Spleen (tissue), 11 donors: ENCODE results near the gene FBXW7. TPM values are rescaled to one million over a fixed set of nuclear protein-coding genes. Genes with fewer than 3 reads are reported as not detected.

Experiments used
- DNase-seq: peaks from one replicate; pipeline ENCODE4 v3.0.0-alpha.2; 2020
- H3K27ac ChIP-seq, 8 donors: fragments of 200-600 bp; sonication (generic) in 7 of 8; 1 replicate in 4 of 8; 2 replicates in 4 of 8; pipeline versions ENCODE4 v1.5.0 to v1.8.0; 2016 to 2021; ENCODE audit warnings: inconsistent platforms in 4 of 8, mild to moderate bottlenecking in 4 of 8, moderate library complexity in 1 of 8
- H3K27me3 ChIP-seq, 7 donors: fragments of 200-600 bp; sonication (generic) in 6 of 7; replicated peaks in 1 of 7; 1 replicate in 4 of 7; 2 replicates in 3 of 7; pipeline versions ENCODE4 v1.5.0 to v1.8.0; 2016 to 2021; ENCODE audit warnings: inconsistent platforms in 3 of 7, mild to moderate bottlenecking in 1 of 7
- H3K36me3 ChIP-seq, 6 donors: fragments of 200-600 bp; sonication (generic) in 5 of 6; 1 replicate in 4 of 6; 2 replicates in 2 of 6; pipeline versions ENCODE4 v1.5.0 to v1.8.0; 2016 to 2021; ENCODE audit warnings: inconsistent platforms in 2 of 6
- H3K4me1 ChIP-seq, 6 donors: fragments of 200-600 bp; sonication (generic) in 5 of 6; 1 replicate in 3 of 6; 2 replicates in 3 of 6; pipeline versions ENCODE4 v1.5.0 to v1.8.0; 2016 to 2021; ENCODE audit warnings: inconsistent platforms in 3 of 6
- H3K4me3 ChIP-seq, 8 donors: fragments of 200-600 bp; sonication (generic) in 7 of 8; 1 replicate in 4 of 8; 2 replicates in 4 of 8; pipeline versions ENCODE4 v1.5.0 to v1.8.0; 2016 to 2021; ENCODE audit warnings: inconsistent platforms in 4 of 8, mild to moderate bottlenecking in 4 of 8, moderate library complexity in 2 of 8
- H3K9me3 ChIP-seq, 8 donors: fragments of 200-600 bp; sonication (generic) in 7 of 8; 1 replicate in 4 of 8; 2 replicates in 4 of 8; pipeline versions ENCODE4 v1.5.0 to v1.8.0; 2016 to 2021; ENCODE audit warnings: inconsistent platforms in 4 of 8
- POLR2A ChIP-seq, 3 donors: fragments of 450-650 bp; IDR thresholded peaks; one replicate each; pipeline ENCODE4 v1.5.1; 2017; ENCODE audit warnings: antibody characterized with exemption in 3 of 3, mild to moderate bottlenecking in 1 of 3
- POLR2AphosphoS5 ChIP-seq, 3 donors: sonication (generic); formaldehyde crosslinking; IDR thresholded peaks; one replicate each; pipeline ENCODE4 v1.5.1; 2017; ENCODE audit warnings: antibody characterized with exemption in 3 of 3
- WGBS, 5 donors: extraction: QIAGEN DNeasy Blood & Tissue Kit in 3 of 5; methylation state at CpG; one replicate each; pipeline versions ENCODE4 v1.1.5 to v1.1.7; 2013 to 2018; 5-methylcytosine and 5-hydroxymethylcytosine counted together
- intact Hi-C: fragments of 100-400 bp; cut with DNase I; formaldehyde crosslinking; loops from one replicate; pipeline ENCODE4 v1.15.0; 2023; ENCODE audit warnings: low total_unique reads
- polyA plus RNA-seq, 3 donors: library from polyadenylated mRNA; stranded (reverse); fragments of 200-250 nt; gene quantifications; one replicate each; pipeline ENCODE4 v1.2.1, GENCODE V29; 2013
- total RNA-seq, 7 donors: library from RNA; depleted of rRNA in 3 of 7; stranded (reverse); fragments of >200 nt in 3 of 7; fragmentation: NEBNext Ultra II Directional in 4 of 7; extraction: Animal tissue kit (Norgen Biotek cat#: 25700) in 4 of 7; gene quantifications; one replicate each; pipeline versions ENCODE4 v1.1.0 to v1.2.1, GENCODE V29; 2016 to 2021
- TF ChIP-seq, protein P1 (sequence below), 11 experiments: fragments of 200-600 bp in 7 of 11; fragments of 450-650 bp in 4 of 11; sonication (generic) in 4 of 11; IDR thresholded peaks in 8 of 11; conservative IDR thresholded peaks in 3 of 11; 1 replicate in 7 of 11; 2 replicates in 4 of 11; pipeline versions ENCODE4 v1.4.0 to v1.8.0; 2016 to 2021; ENCODE audit warnings: antibody characterized with exemption in 11 of 11, inconsistent platforms in 4 of 11, mild to moderate bottlenecking in 1 of 11
- donor health status: healthy with polysubstance abuse.
- donor health status: DM: no; HTN: no; CAD: no; lungs with moderate emphysema.
- donor health status: DM: no; HTN: no; CAD: no.
- donor health status: Bipolar disorder and iron deficiency.
- donor health status: healthy.
- donor health status: DM: no; HTN: no; CAD: no.
- donor health status: DM: yes; HTN: yes; CAD: no.

FBXW7 gene
- total and polyA plus RNA-seq, 10 donors: 11.5 to 140 (median 79.9) TPM

DNA sequence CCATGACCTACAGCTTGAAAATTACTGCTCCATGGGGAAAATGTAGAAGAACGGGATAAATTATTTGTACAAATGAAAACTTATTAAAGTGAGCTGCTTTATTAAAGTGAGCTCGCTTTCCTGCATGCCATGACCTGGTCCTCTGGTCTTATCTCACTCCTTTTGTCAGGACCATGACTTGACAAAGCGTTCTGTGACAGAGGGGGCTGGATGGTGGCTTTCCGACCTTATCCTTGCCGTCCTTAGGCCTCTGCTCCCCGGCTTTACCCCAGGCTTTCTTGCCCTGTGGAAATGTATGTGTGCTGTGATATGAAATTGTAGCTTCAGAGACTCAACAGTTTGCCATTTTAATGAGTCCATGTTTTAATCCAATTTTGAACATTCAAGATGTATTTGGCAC lies 44.0 kb upstream of the FBXW7 start:
- Histone ChIP-seq H3K27ac (no peak overlapping the region), H3K4me1 (peaks cover 0 to 9% (median 0%) of the 10 kb centered on the region in 6 donors), H3K36me3 (no peaks in the 10 kb centered on the region), H3K4me3 (no peak overlapping the region), H3K9me3 (no peaks in the 10 kb centered on the region), H3K27me3 (no peaks in the 10 kb centered on the region)
- intact Hi-C loops: no loop called here
- no peak for TF ChIP-seq POLR2A (IDR thresholded peaks at IDR 0.05)
- TF ChIP-seq, protein P1, sequence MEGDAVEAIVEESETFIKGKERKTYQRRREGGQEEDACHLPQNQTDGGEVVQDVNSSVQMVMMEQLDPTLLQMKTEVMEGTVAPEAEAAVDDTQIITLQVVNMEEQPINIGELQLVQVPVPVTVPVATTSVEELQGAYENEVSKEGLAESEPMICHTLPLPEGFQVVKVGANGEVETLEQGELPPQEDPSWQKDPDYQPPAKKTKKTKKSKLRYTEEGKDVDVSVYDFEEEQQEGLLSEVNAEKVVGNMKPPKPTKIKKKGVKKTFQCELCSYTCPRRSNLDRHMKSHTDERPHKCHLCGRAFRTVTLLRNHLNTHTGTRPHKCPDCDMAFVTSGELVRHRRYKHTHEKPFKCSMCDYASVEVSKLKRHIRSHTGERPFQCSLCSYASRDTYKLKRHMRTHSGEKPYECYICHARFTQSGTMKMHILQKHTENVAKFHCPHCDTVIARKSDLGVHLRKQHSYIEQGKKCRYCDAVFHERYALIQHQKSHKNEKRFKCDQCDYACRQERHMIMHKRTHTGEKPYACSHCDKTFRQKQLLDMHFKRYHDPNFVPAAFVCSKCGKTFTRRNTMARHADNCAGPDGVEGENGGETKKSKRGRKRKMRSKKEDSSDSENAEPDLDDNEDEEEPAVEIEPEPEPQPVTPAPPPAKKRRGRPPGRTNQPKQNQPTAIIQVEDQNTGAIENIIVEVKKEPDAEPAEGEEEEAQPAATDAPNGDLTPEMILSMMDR (IDR thresholded peaks at IDR 0.05 in 8 of 11, conservative IDR thresholded peaks at IDR 0.05 in 3 of 11): no peak
- no peak for TF ChIP-seq POLR2AphosphoS5 (IDR thresholded peaks at IDR 0.05)
- DNase-seq: no peak
- WGBS, 5 donors: 90 to 98% (median 94%) methylated on average over 6 of the region's 6 CpGs

DNA sequence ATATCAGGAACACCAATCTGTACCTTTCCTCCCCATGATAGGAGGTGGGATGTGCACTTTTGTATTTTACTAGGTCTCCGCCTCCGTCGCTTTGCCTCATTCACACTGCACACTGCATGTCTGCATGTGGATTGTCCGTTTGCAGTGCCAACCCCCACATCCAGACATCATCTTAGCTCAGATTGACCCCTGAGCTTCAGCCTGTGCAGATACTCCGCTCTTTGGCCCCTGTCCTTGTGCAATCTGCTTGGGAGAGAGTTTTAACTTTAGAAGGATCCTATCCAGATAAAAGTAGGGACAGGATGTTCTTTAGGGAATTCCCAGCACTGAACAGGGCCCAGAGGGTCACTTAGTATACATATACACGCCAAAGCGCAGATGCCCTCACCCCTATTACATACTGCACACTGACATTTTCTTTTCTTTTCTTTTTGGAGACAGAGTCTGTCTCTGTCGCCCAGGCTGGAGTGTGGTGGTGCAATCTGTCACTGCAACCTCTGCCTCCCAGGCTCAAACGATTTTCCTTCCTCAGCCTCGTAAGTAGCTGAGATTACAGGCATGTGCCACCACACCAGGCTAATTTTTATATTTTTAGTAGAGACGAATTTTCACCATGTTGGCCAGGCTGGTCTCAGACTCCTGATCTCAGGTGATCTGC lies 43.3 kb upstream of the FBXW7 start:
- TF ChIP-seq POLR2AphosphoS5 (IDR thresholded peaks at IDR 0.05) (no peak), POLR2A (IDR thresholded peaks at IDR 0.05) (no peak)
- TF ChIP-seq, protein P1 (IDR thresholded peaks at IDR 0.05 in 8 of 11, conservative IDR thresholded peaks at IDR 0.05 in 3 of 11): no peak
- no peak overlapping the region for H3K4me3 ChIP-seq
- peaks cover 0 to 9% (median 0%) of the 10 kb centered on the region in 6 donors for H3K4me1 ChIP-seq
- no peak overlapping the region for H3K27ac ChIP-seq
- WGBS, 5 donors: 73 to 85% (median 79%) methylated on average over 11 of the region's 11 CpGs
- H3K27me3 ChIP-seq: no peaks in the 10 kb centered on the region
- no peak for DNase-seq
- intact Hi-C loops: no loop called here
- H3K36me3 ChIP-seq: no peaks in the 10 kb centered on the region
- no peaks in the 10 kb centered on the region for H3K9me3 ChIP-seq

DNA sequence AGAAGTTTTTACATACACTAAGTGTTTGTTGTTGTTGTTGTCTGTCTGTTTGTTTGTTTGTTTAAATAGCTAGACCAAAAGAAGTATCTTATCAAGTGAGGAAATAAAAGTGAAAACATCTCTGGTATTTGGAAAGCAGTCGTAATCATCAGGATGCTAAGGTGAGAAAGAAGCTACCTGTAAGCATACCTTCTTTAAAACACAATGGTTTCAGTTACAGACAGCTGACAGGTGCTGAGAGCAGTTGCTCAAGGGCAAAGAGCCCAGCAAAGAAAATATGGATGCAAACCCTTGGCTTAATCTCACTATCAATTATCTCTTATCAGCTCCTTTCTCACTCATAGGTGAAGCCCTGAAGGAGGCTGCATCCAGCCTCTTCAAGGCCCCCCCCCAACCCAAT lies 42.8 kb upstream of the FBXW7 start:
- H3K4me1 ChIP-seq: peaks cover 0 to 9% (median 0%) of the 10 kb centered on the region in 6 donors
- intact Hi-C loops: no loop called here
- no peak for DNase-seq
- no peak for TF ChIP-seq POLR2A (IDR thresholded peaks at IDR 0.05)
- TF ChIP-seq, protein P1 (IDR thresholded peaks at IDR 0.05 in 8 of 11, conservative IDR thresholded peaks at IDR 0.05 in 3 of 11): no peak
- no peak for TF ChIP-seq POLR2AphosphoS5 (IDR thresholded peaks at IDR 0.05)
- WGBS, 5 donors: 68 to 86% (median 80%) methylated on average over 1 of the region's 1 CpG
- H3K27me3 ChIP-seq: no peaks in the 10 kb centered on the region
- H3K4me3 ChIP-seq: no peak overlapping the region
- no peak overlapping the region for H3K27ac ChIP-seq
- H3K36me3 ChIP-seq: no peaks in the 10 kb centered on the region
- H3K9me3 ChIP-seq: no peaks in the 10 kb centered on the region

DNA sequence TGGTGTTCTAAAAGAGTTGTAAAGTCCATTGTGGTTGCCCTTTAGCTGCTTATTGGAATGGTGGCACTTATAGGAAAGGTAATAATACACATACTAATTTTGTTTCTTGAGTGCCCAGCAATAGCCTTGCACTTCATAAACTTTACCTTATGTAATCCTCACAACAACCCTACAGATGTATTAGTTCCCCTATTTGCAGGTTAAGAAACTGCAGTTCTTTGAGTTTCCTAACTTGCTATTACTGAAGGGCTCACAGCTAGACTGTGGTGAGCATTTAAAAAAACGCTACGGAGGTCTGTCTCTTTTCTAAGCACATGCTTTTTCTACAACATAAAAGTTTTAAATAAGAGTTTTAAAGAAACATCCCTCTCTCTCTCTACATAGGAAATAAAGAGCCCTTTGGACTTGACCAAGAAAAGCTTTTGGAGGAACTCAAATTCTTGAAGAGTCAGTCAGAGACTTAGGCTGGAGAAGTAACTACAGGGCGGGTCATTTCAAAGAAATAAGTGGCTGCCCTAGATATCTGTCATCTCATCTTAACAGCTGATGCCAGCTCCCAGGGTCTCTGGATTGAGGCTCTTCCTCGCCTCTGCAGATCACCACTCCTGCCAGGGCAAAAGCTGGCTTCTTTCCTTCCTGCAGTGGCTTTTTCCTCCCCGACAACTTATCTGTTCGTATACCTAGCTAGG lies 42.0 kb upstream of the FBXW7 start:
- Histone ChIP-seq H3K36me3 (no peaks in the 10 kb centered on the region), H3K27ac (no peak overlapping the region), H3K4me1 (peaks cover 0 to 9% (median 0%) of the 10 kb centered on the region in 6 donors), H3K27me3 (no peaks in the 10 kb centered on the region), H3K9me3 (no peaks in the 10 kb centered on the region), H3K4me3 (no peak overlapping the region)
- intact Hi-C loops: no loop called here
- TF ChIP-seq POLR2A (IDR thresholded peaks at IDR 0.05): no peak
- TF ChIP-seq, protein P1 (IDR thresholded peaks at IDR 0.05 in 8 of 11, conservative IDR thresholded peaks at IDR 0.05 in 3 of 11): no peak
- TF ChIP-seq POLR2AphosphoS5 (IDR thresholded peaks at IDR 0.05): no peak
- DNase-seq: no peak
- 54 to 72% (median 63%) methylated on average over 6 of the region's 6 CpGs for WGBS, 5 donors
